Prostate gland (tissue), 2 donors: Measurements from ENCODE around the gene XYLT2. TPM values are rescaled to one million over a fixed set of nuclear protein-coding genes. Genes with fewer than 3 reads are reported as not detected.

Source experiments
- DNase-seq: peaks from one replicate; pipeline ENCODE4 v3.0.0-alpha.2; 2019; ENCODE audit warnings: low spot score
- H3K27ac ChIP-seq, 2 donors: fragments of 200-600 bp; sonication (generic); 2 replicates each; pipeline ENCODE4 v1.5.1; 2017 to 2019
- H3K27me3 ChIP-seq: fragments of 200-600 bp; sonication (generic); replicated peaks from 2 replicates; pipeline ENCODE4 v1.5.1; 2019; ENCODE audit not compliant: insufficient read depth
- H3K36me3 ChIP-seq, 2 donors: fragments of 200-600 bp; sonication (generic); 1 replicate in 1 of 2; 2 replicates in 1 of 2; pipeline versions ENCODE4 v1.5.1 to v1.8.1; 2017 to 2019
- H3K4me1 ChIP-seq: fragments of 200-600 bp; sonication (generic); replicated peaks from 2 replicates; pipeline ENCODE4 v1.5.1; 2019
- H3K4me3 ChIP-seq, 2 donors: fragments of 200-600 bp; sonication (generic); 2 replicates each; pipeline ENCODE4 v1.5.1; 2017 to 2019
- H3K9me3 ChIP-seq: fragments of 200-600 bp; sonication (generic); 2 replicates; pipeline ENCODE4 v1.5.1; 2017
- CTCF ChIP-seq, 4 experiments: fragments of 200-600 bp in 2 of 4; fragments of 450-650 bp in 2 of 4; sonication (generic) in 2 of 4; IDR thresholded peaks; 1 replicate in 3 of 4; 2 replicates in 1 of 4; pipeline ENCODE4 v1.5.1; 2016 to 2019; ENCODE audit warnings: antibody characterized with exemption in 4 of 4, mild to moderate bottlenecking in 2 of 4, moderate library complexity in 2 of 4
- POLR2A ChIP-seq: fragments of 450-650 bp; IDR thresholded peaks from one replicate; pipeline ENCODE4 v1.6.1; 2016; ENCODE audit warnings: antibody characterized with exemption, mild to moderate bottlenecking
- POLR2AphosphoS5 ChIP-seq: sonication (generic); formaldehyde crosslinking; IDR thresholded peaks from one replicate; pipeline ENCODE4 v1.6.1; 2017; ENCODE audit warnings: antibody characterized with exemption
- WGBS: methylation state at CpG from one replicate; pipeline ENCODE4 v1.1.5; 2018; 5-methylcytosine and 5-hydroxymethylcytosine counted together
- intact Hi-C: fragments of 100-400 bp; cut with DNase I; formaldehyde crosslinking; loops from one replicate; pipeline ENCODE4 v1.14.2; 2022
- total RNA-seq, 2 donors: library from RNA; depleted of rRNA; stranded (reverse); fragments of >200 nt; gene quantifications; one replicate each; pipeline ENCODE4 v1.1.0, GENCODE V29; 2016

The XYLT2 gene
- total RNA-seq, 2 donors from 2014 or later, result 44.8 to 49.8 TPM

GRCh38 chr17:50356418-50356817, 10.5 kb downstream of the XYLT2 start:
- intact Hi-C loops, result no loop called here
- no peaks in the 10 kb centered on the region for H3K9me3 ChIP-seq
- no peaks in the 10 kb centered on the region for H3K27me3 ChIP-seq
- no peaks in the 10 kb centered on the region for H3K4me1 ChIP-seq
- peaks cover 14% of the 10 kb centered on the region in 2 donors for H3K36me3 ChIP-seq
- no peak overlapping the region for H3K4me3 ChIP-seq
- DNase-seq, result no peak
- TF ChIP-seq CTCF (IDR thresholded peaks at IDR 0.05) (no peak), POLR2AphosphoS5 (no peak), POLR2A (no peak)
- 97% methylated on average over 12 of the region's 12 CpGs for WGBS
- no peak overlapping the region for H3K27ac ChIP-seq

GRCh38 chr17:50356892-50357510, 11.1 kb downstream of the XYLT2 start:
- Histone ChIP-seq H3K4me3 (no peak overlapping the region), H3K27ac (no peak overlapping the region), H3K27me3 (no peaks in the 10 kb centered on the region), H3K4me1 (no peaks in the 10 kb centered on the region), H3K9me3 (no peaks in the 10 kb centered on the region), H3K36me3 (peaks cover 14% of the 10 kb centered on the region in 2 donors)
- TF ChIP-seq POLR2A, result no peak
- no peak for TF ChIP-seq POLR2AphosphoS5
- TF ChIP-seq CTCF (IDR thresholded peaks at IDR 0.05), result no peak
- DNase-seq, result no peak
- intact Hi-C loops, result no loop called here
- 92% methylated on average over 12 of the region's 12 CpGs for WGBS

- Histone ChIP-seq H3K36me3 (peaks cover 14% of the 10 kb centered on the region in 2 donors), H3K4me3 (no peak overlapping the region), H3K27ac (no peak overlapping the region), H3K27me3 (no peaks in the 10 kb centered on the region), H3K4me1 (no peaks in the 10 kb centered on the region), H3K9me3 (no peaks in the 10 kb centered on the region)
- 97% methylated on average over 17 of the region's 17 CpGs for WGBS
- no peak for TF ChIP-seq POLR2A
- TF ChIP-seq CTCF (IDR thresholded peaks at IDR 0.05), result no peak
- no peak for TF ChIP-seq POLR2AphosphoS5
- intact Hi-C loops, result no loop called here
- DNase-seq, result no peak
These were observed 12.3 kb downstream of the XYLT2 start for GRCh38 chr17:50358177-50358576.

GRCh38 chr17:50359005-50359699, 13.2 kb downstream of the XYLT2 start:
- H3K36me3 ChIP-seq, result peaks cover 11 to 14% of the 10 kb centered on the region in 2 donors
- H3K27me3 ChIP-seq, result no peaks in the 10 kb centered on the region
- TF ChIP-seq POLR2AphosphoS5 (no peak), CTCF (IDR thresholded peaks at IDR 0.05) (no peak), POLR2A (no peak)
- no peak overlapping the region for H3K4me3 ChIP-seq
- no peak overlapping the region for H3K27ac ChIP-seq
- H3K4me1 ChIP-seq, result no peaks in the 10 kb centered on the region
- no peaks in the 10 kb centered on the region for H3K9me3 ChIP-seq
- DNase-seq, result no peak
- WGBS, result 68% methylated on average over 5 of the region's 5 CpGs
- intact Hi-C loops, result no loop called here

GRCh38 chr17:50359998-50360461, 14.1 kb downstream of the XYLT2 start:
- H3K4me3 ChIP-seq, result no peak overlapping the region
- no peaks in the 10 kb centered on the region for H3K9me3 ChIP-seq
- intact Hi-C loops, result no loop called here
- TF ChIP-seq CTCF (IDR thresholded peaks at IDR 0.05) (no peak), POLR2A (no peak), POLR2AphosphoS5 (no peak)
- no peak for DNase-seq
- no peaks in the 10 kb centered on the region for H3K27me3 ChIP-seq
- 67% methylated on average over 14 of the region's 14 CpGs for WGBS
- H3K36me3 ChIP-seq, result peaks cover 11 to 14% of the 10 kb centered on the region in 2 donors
- no peaks in the 10 kb centered on the region for H3K4me1 ChIP-seq
- no peak overlapping the region for H3K27ac ChIP-seq
